Measurements from ENCODE around the gene LDHB.

Gene LDHB

DNA sequence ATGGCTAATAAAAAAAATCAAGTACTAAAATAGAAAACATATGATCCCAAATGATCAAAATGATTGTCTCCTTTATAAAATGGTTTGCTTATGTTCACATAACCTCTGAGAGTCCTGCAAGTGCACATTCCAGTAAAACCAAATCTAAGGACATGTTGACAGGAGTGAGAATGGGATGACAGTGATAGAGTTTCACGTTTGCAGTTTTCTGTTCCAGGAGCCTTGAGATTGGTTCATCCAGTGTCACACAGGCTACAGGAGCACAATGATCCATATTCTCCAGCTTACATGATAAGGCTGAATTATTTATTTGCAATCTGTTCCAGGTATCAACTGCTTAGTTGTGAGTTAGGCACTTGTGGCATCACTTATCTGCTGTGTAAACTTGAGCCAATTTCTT, 51.5 kb downstream of the LDHB start:
- no peaks in the 10 kb centered on the region for H3K79me2 ChIP-seq (ENCODE audit: insufficient read depth, low read length)
- no peak overlapping the region for H3K4me3 ChIP-seq (ENCODE audit: insufficient read depth, low read length, poor library complexity, severe bottlenecking)
- H3K36me3 ChIP-seq (ENCODE audit: low read length), result no peaks in the 10 kb centered on the region
- TF ChIP-seq, protein P1, sequence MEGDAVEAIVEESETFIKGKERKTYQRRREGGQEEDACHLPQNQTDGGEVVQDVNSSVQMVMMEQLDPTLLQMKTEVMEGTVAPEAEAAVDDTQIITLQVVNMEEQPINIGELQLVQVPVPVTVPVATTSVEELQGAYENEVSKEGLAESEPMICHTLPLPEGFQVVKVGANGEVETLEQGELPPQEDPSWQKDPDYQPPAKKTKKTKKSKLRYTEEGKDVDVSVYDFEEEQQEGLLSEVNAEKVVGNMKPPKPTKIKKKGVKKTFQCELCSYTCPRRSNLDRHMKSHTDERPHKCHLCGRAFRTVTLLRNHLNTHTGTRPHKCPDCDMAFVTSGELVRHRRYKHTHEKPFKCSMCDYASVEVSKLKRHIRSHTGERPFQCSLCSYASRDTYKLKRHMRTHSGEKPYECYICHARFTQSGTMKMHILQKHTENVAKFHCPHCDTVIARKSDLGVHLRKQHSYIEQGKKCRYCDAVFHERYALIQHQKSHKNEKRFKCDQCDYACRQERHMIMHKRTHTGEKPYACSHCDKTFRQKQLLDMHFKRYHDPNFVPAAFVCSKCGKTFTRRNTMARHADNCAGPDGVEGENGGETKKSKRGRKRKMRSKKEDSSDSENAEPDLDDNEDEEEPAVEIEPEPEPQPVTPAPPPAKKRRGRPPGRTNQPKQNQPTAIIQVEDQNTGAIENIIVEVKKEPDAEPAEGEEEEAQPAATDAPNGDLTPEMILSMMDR (IDR thresholded peaks at IDR 0.05; ENCODE audit: insufficient read depth, low read length, poor library complexity, severe bottlenecking), result no peak
- no peak for TF ChIP-seq EZH2phosphoT487 (conservative IDR thresholded peaks at IDR 0.05; ENCODE audit: low read length)
- H3F3A ChIP-seq (ENCODE audit: insufficient read depth), result no peaks in the 10 kb centered on the region
- H4K20me1 ChIP-seq (ENCODE audit: low read depth, low read length), result no peaks in the 10 kb centered on the region
- H3K9me3 ChIP-seq (ENCODE audit: insufficient read depth, low read length), result no peaks in the 10 kb centered on the region
- H3K27me3 ChIP-seq (ENCODE audit: low read length), result no peaks in the 10 kb centered on the region
- no peak overlapping the region for H2AFZ ChIP-seq (ENCODE audit: low read depth, low read length, severe bottlenecking)
- no peak overlapping the region for H3K9ac ChIP-seq (ENCODE audit: low read length)
- H3K4me2 ChIP-seq (ENCODE audit: low read depth, low read length, poor library complexity, severe bottlenecking), result no peak overlapping the region
- no peaks in the 10 kb centered on the region for H3K9me2 ChIP-seq (replicated peaks; ENCODE audit: insufficient read depth, low read length)
- H3K27ac ChIP-seq (ENCODE audit: low read depth, low read length), result no peak overlapping the region

- H4K20me1 ChIP-seq (ENCODE audit: low read depth, low read length), result no peaks in the 10 kb centered on the region
- H3F3A ChIP-seq (ENCODE audit: insufficient read depth), result no peaks in the 10 kb centered on the region
- TF ChIP-seq, protein P1 (IDR thresholded peaks at IDR 0.05; ENCODE audit: insufficient read depth, low read length, poor library complexity, severe bottlenecking), result no peak
- TF ChIP-seq EZH2phosphoT487 (conservative IDR thresholded peaks at IDR 0.05; ENCODE audit: low read length), result no peak
- H2AFZ ChIP-seq (ENCODE audit: low read depth, low read length, severe bottlenecking), result no peak within 1 kb of the TSS
- H3K36me3 ChIP-seq (ENCODE audit: low read length), result no peaks in the 10 kb centered on the region
- H3K27ac ChIP-seq (ENCODE audit: low read depth, low read length), result no peak within 1 kb of the TSS
- H3K4me3 ChIP-seq (ENCODE audit: insufficient read depth, low read length, poor library complexity, severe bottlenecking), result no peak within 1 kb of the TSS
- no peaks in the 10 kb centered on the region for H3K9me2 ChIP-seq (replicated peaks; ENCODE audit: insufficient read depth, low read length)
- H3K79me2 ChIP-seq (ENCODE audit: insufficient read depth, low read length), result no peaks in the 10 kb centered on the region
- H3K27me3 ChIP-seq (ENCODE audit: low read length), result no peaks in the 10 kb centered on the region
- no peak within 1 kb of the TSS for H3K4me2 ChIP-seq (ENCODE audit: low read depth, low read length, poor library complexity, severe bottlenecking)
- no peaks in the 10 kb centered on the region for H3K9me3 ChIP-seq (ENCODE audit: insufficient read depth, low read length)
- H3K9ac ChIP-seq (ENCODE audit: low read length), result no peak within 1 kb of the TSS
Measured at GRCh38 chr12:21604245-21605101, 53.2 kb downstream of the LDHB start, which contains the start of gene GYS2. Gene GYS2, minus strand, starts transcription at chr12:21604847. Its CDS starts 255 bp downstream, at chr12:21604592.

DNA sequence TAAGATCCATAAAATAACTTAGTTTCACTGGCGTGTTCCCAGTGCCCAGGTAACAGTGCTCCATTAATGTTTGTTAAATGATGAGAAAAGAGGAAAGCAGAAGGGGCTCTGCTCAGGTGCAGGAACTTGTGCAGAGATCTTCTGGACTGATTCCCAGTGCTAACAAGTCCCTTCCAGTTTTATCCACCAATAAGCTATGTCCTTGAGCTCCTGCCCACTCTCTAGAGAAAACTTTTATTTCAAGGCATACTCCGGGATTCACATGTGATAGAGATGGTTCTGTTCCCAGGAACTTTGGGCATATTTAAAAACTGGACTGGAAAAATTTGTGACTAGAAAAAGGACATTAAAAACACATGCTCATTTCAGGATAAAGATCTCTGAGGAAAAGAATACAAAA, 54.9 kb downstream of the LDHB start:
- Histone ChIP-seq H3K9ac (ENCODE audit: low read length) (no peak overlapping the region), H2AFZ (ENCODE audit: low read depth, low read length, severe bottlenecking) (no peak overlapping the region), H3K79me2 (ENCODE audit: insufficient read depth, low read length) (no peaks in the 10 kb centered on the region), H3F3A (ENCODE audit: insufficient read depth) (no peaks in the 10 kb centered on the region), H3K4me3 (ENCODE audit: insufficient read depth, low read length, poor library complexity, severe bottlenecking) (no peak overlapping the region), H3K36me3 (ENCODE audit: low read length) (no peaks in the 10 kb centered on the region), H3K4me2 (ENCODE audit: low read depth, low read length, poor library complexity, severe bottlenecking) (no peak overlapping the region), H3K27ac (ENCODE audit: low read depth, low read length) (no peak overlapping the region), H3K9me3 (ENCODE audit: insufficient read depth, low read length) (no peaks in the 10 kb centered on the region), H3K27me3 (ENCODE audit: low read length) (no peaks in the 10 kb centered on the region), H4K20me1 (ENCODE audit: low read depth, low read length) (no peaks in the 10 kb centered on the region), H3K9me2 (replicated peaks; ENCODE audit: insufficient read depth, low read length) (no peaks in the 10 kb centered on the region)
- no peak for TF ChIP-seq EZH2phosphoT487 (conservative IDR thresholded peaks at IDR 0.05; ENCODE audit: low read length)

DNA sequence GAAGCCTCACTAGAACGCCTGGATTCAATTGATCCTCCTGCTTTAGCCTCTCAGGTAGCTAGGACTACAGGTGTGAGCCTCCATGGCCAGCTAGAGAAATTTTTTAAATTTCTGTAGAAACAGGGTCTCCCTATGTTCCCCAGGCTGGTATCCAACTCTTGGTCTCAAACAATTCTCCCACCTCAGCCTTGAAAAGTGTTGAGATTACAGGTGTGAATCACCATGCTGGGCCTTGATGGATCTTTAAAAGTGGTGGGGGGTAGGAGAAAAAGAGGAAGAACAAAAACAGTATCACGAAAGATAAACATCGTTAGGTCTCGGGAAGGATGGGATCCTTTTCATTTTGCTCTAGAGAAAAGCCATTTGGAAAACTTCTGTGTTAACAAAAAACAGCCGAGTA, 57.4 kb downstream of the LDHB start:
- Histone ChIP-seq H3K4me3 (ENCODE audit: insufficient read depth, low read length, poor library complexity, severe bottlenecking) (no peak overlapping the region), H3K4me2 (ENCODE audit: low read depth, low read length, poor library complexity, severe bottlenecking) (no peak overlapping the region), H3F3A (ENCODE audit: insufficient read depth) (no peaks in the 10 kb centered on the region), H3K9ac (ENCODE audit: low read length) (no peak overlapping the region), H3K9me3 (ENCODE audit: insufficient read depth, low read length) (no peaks in the 10 kb centered on the region), H3K9me2 (replicated peaks; ENCODE audit: insufficient read depth, low read length) (no peaks in the 10 kb centered on the region), H3K79me2 (ENCODE audit: insufficient read depth, low read length) (no peaks in the 10 kb centered on the region), H3K27ac (ENCODE audit: low read depth, low read length) (no peak overlapping the region), H3K36me3 (ENCODE audit: low read length) (no peaks in the 10 kb centered on the region), H4K20me1 (ENCODE audit: low read depth, low read length) (no peaks in the 10 kb centered on the region), H3K27me3 (ENCODE audit: low read length) (no peaks in the 10 kb centered on the region), H2AFZ (ENCODE audit: low read depth, low read length, severe bottlenecking) (no peak overlapping the region)
- TF ChIP-seq EZH2phosphoT487 (conservative IDR thresholded peaks at IDR 0.05; ENCODE audit: low read length), result no peak
- TF ChIP-seq, protein P1 (IDR thresholded peaks at IDR 0.05; ENCODE audit: insufficient read depth, low read length, poor library complexity, severe bottlenecking), result no peak

Measured in SU-DHL-6 (cell line).